Activated naive CD8-positive, alpha-beta T cell (primary cell): ENCODE data around the gene AGER.
"Not testable (repeated sequence)": the region's sequence is repeated elsewhere in the genome, so short reads cannot be mapped to it uniquely, and the experiment has no call there.

ENCODE experiments used
- H3K27ac Mint-ChIP-seq: one replicate; pipeline ENCODE4 v1.8.0; 2021; ENCODE audit warnings: mixed read lengths
- H3K27me3 Mint-ChIP-seq: one replicate; pipeline ENCODE4 v1.8.0; 2021; ENCODE audit warnings: mixed read lengths
- H3K36me3 Mint-ChIP-seq: one replicate; pipeline ENCODE4 v1.8.0; 2021; ENCODE audit warnings: mixed read lengths
- H3K4me1 Mint-ChIP-seq: one replicate; pipeline ENCODE4 v1.8.0; 2021; ENCODE audit warnings: low read depth, mixed read lengths
- H3K4me3 Mint-ChIP-seq: one replicate; pipeline ENCODE4 v1.8.0; 2021; ENCODE audit warnings: mild to moderate bottlenecking, mixed read lengths
- H3K9me3 Mint-ChIP-seq: one replicate; pipeline ENCODE4 v1.8.0; 2021; ENCODE audit warnings: low read depth, mixed read lengths

Gene AGER

GRCh38 chr6:32153564-32154513, 30.2 kb downstream of the AGER start, which contains the start of gene PPT2:
TSS of gene PPT2 (plus strand) at chr6:32154141. CDS start at chr6:32154595, 454 bp downstream.
- Mint-ChIP-seq H3K9me3 (no peaks in the 10 kb centered on the region), H3K36me3 (peaks cover 12% of the 10 kb centered on the region), H3K27me3 (no peaks in the 10 kb centered on the region), H3K27ac (peak within 1 kb of the TSS; percentile 96), H3K4me1 (peaks cover 55% of the 10 kb centered on the region), H3K4me3 (peak within 1 kb of the TSS; percentile 99)

- Mint-ChIP-seq H3K27ac (peak overlapping the region; percentile 72), H3K27me3 (no peaks in the 10 kb centered on the region), H3K4me1 (peaks cover 59% of the 10 kb centered on the region), H3K36me3 (peaks cover 7% of the 10 kb centered on the region), H3K9me3 (no peaks in the 10 kb centered on the region), H3K4me3 (peak overlapping the region; percentile 99)
These were observed 31.1 kb downstream of the AGER start for GRCh38 chr6:32152769-32153563.

- peak within 1 kb of the TSS; percentile 72 for H3K27ac Mint-ChIP-seq
- H3K36me3 Mint-ChIP-seq: no peaks in the 10 kb centered on the region
- peak within 1 kb of the TSS; percentile 99 for H3K4me3 Mint-ChIP-seq
- H3K4me1 Mint-ChIP-seq: peaks cover 55% of the 10 kb centered on the region
- H3K9me3 Mint-ChIP-seq: no peaks in the 10 kb centered on the region
- no peaks in the 10 kb centered on the region for H3K27me3 Mint-ChIP-seq
These were observed 31.9 kb downstream of the AGER start, which contains the start of gene PRRT1 for GRCh38 chr6:32151863-32152768. TSS of gene PRRT1 (minus strand) at chr6:32151939. CDS start at chr6:32151827, 112 bp downstream.

GRCh38 chr6:32151181-32151862, 32.7 kb downstream of the AGER start:
- Mint-ChIP-seq H3K36me3 (no peaks in the 10 kb centered on the region), H3K27me3 (no peaks in the 10 kb centered on the region), H3K4me1 (peaks cover 55% of the 10 kb centered on the region), H3K9me3 (no peaks in the 10 kb centered on the region), H3K4me3 (peak overlapping the region; percentile 84), H3K27ac (peak overlapping the region; percentile 64)

- Mint-ChIP-seq H3K27ac (peak overlapping the region; percentile 34), H3K36me3 (no peaks in the 10 kb centered on the region), H3K4me1 (peaks cover 46% of the 10 kb centered on the region), H3K9me3 (no peaks in the 10 kb centered on the region), H3K27me3 (no peaks in the 10 kb centered on the region), H3K4me3 (peak overlapping the region; percentile 84)
These were observed 33.9 kb downstream of the AGER start for GRCh38 chr6:32149932-32150870.

- Mint-ChIP-seq H3K4me1 (peaks cover 39% of the 10 kb centered on the region), H3K4me3 (peak overlapping the region; percentile 83), H3K36me3 (no peaks in the 10 kb centered on the region), H3K27me3 (no peaks in the 10 kb centered on the region), H3K27ac (peak overlapping the region; percentile 72), H3K9me3 (no peaks in the 10 kb centered on the region)
These were observed 34.8 kb downstream of the AGER start for GRCh38 chr6:32149092-32149755.

GRCh38 chr6:32148289-32149091, 35.6 kb downstream of the AGER start:
- H3K27me3 Mint-ChIP-seq: no peaks in the 10 kb centered on the region
- no peaks in the 10 kb centered on the region for H3K36me3 Mint-ChIP-seq
- H3K27ac Mint-ChIP-seq: peak overlapping the region; percentile 72

GRCh38 chr6:32147401-32148132, 36.5 kb downstream of the AGER start:
- H3K4me1 Mint-ChIP-seq: peaks cover 26% of the 10 kb centered on the region
- no peaks in the 10 kb centered on the region for H3K36me3 Mint-ChIP-seq
- H3K27me3 Mint-ChIP-seq: no peaks in the 10 kb centered on the region
- H3K4me3 Mint-ChIP-seq: no peak overlapping the region
- H3K9me3 Mint-ChIP-seq: no peaks in the 10 kb centered on the region
- no peak overlapping the region for H3K27ac Mint-ChIP-seq

More at GRCh38 chr6:32148289-32149091, 35.6 kb downstream of the AGER start:
- peaks cover 35% of the 10 kb centered on the region for H3K4me1 Mint-ChIP-seq
- H3K9me3 Mint-ChIP-seq: no peaks in the 10 kb centered on the region
- peak overlapping the region; percentile 83 for H3K4me3 Mint-ChIP-seq

- no peak overlapping the region for H3K27ac Mint-ChIP-seq
- no peaks in the 10 kb centered on the region for H3K9me3 Mint-ChIP-seq
- H3K27me3 Mint-ChIP-seq: no peaks in the 10 kb centered on the region
- peaks cover 20% of the 10 kb centered on the region for H3K4me1 Mint-ChIP-seq
- H3K36me3 Mint-ChIP-seq: no peaks in the 10 kb centered on the region
- no peak overlapping the region for H3K4me3 Mint-ChIP-seq
These were observed 37.4 kb downstream of the AGER start for GRCh38 chr6:32146687-32147086.

GRCh38 chr6:32146287-32146686, 37.8 kb downstream of the AGER start:
- Mint-ChIP-seq H3K27ac (no peak overlapping the region), H3K36me3 (no peaks in the 10 kb centered on the region), H3K9me3 (no peaks in the 10 kb centered on the region), H3K4me3 (no peak overlapping the region), H3K4me1 (peaks cover 18% of the 10 kb centered on the region), H3K27me3 (no peaks in the 10 kb centered on the region)

- not testable (repeated sequence) for H3K4me3 Mint-ChIP-seq, H3K4me1 Mint-ChIP-seq, H3K9me3 Mint-ChIP-seq, H3K27ac Mint-ChIP-seq, H3K36me3 Mint-ChIP-seq, H3K27me3 Mint-ChIP-seq
These were observed 39.8 kb downstream of the AGER start for GRCh38 chr6:32144238-32144637.
